ENCODE measurements around the gene HDAC8.

The HDAC8 gene

GRCh38 chrX:72295745-72296144 is 276.9 kb downstream of the HDAC8 start:
- Histone ChIP-seq H3K4me3 (ENCODE audit: low read length) (no peak overlapping the region), H3K4me1 (ENCODE audit: low read length) (no peaks in the 10 kb centered on the region), H2AFZ (ENCODE audit: low read length) (no peak overlapping the region), H3K79me2 (ENCODE audit: low read length) (no peaks in the 10 kb centered on the region), H3K4me2 (ENCODE audit: low read depth, low read length) (no peak overlapping the region), H3K9me2 (replicated peaks; ENCODE audit: insufficient read depth, low read length) (no peaks in the 10 kb centered on the region), H3K9ac (ENCODE audit: low read length) (no peak overlapping the region), H3K36me3 (replicated peaks; ENCODE audit: insufficient read depth, low read length) (no peaks in the 10 kb centered on the region), H3K27me3 (replicated peaks; ENCODE audit: insufficient read depth, low read length) (no peaks in the 10 kb centered on the region), H3F3A (ENCODE audit: insufficient read depth, low read length) (no peaks in the 10 kb centered on the region), H4K20me1 (ENCODE audit: insufficient read depth, low read length) (no peaks in the 10 kb centered on the region), H3K27ac (ENCODE audit: low read length) (no peak overlapping the region), H3K9me3 (replicated peaks; ENCODE audit: insufficient read depth, low read length) (no peaks in the 10 kb centered on the region)
- DNase-seq, result no peak
- no peak for TF ChIP-seq EZH2 (optimal IDR thresholded peaks at IDR 0.05; ENCODE audit: low read depth, low read length)
- TF ChIP-seq EZH2phosphoT487 (IDR thresholded peaks at IDR 0.05; ENCODE audit: low read length), result no peak
- no peak for TF ChIP-seq CTCF (IDR thresholded peaks at IDR 0.05; ENCODE audit: low read length)

- peak; percentile 8; the same call in 1 of the 2 replicates for TF ChIP-seq CTCF (IDR thresholded peaks at IDR 0.05; ENCODE audit: low read length)
- no peak for TF ChIP-seq EZH2phosphoT487 (IDR thresholded peaks at IDR 0.05; ENCODE audit: low read length)
- no peaks in the 10 kb centered on the region for H3F3A ChIP-seq (ENCODE audit: insufficient read depth, low read length)
- H3K9me2 ChIP-seq (replicated peaks; ENCODE audit: insufficient read depth, low read length), result no peaks in the 10 kb centered on the region
- no peaks in the 10 kb centered on the region for H3K79me2 ChIP-seq (ENCODE audit: low read length)
- no peaks in the 10 kb centered on the region for H3K36me3 ChIP-seq (replicated peaks; ENCODE audit: insufficient read depth, low read length)
- no peak for DNase-seq
- no peak overlapping the region for H3K27ac ChIP-seq (ENCODE audit: low read length)
- H3K4me2 ChIP-seq (ENCODE audit: low read depth, low read length), result no peak overlapping the region
- no peaks in the 10 kb centered on the region for H4K20me1 ChIP-seq (ENCODE audit: insufficient read depth, low read length)
- H3K4me1 ChIP-seq (ENCODE audit: low read length), result no peaks in the 10 kb centered on the region
- no peak overlapping the region for H3K4me3 ChIP-seq (ENCODE audit: low read length)
- H3K27me3 ChIP-seq (replicated peaks; ENCODE audit: insufficient read depth, low read length), result no peaks in the 10 kb centered on the region
- H3K9me3 ChIP-seq (replicated peaks; ENCODE audit: insufficient read depth, low read length), result no peaks in the 10 kb centered on the region
- H3K9ac ChIP-seq (ENCODE audit: low read length), result no peak overlapping the region
- H2AFZ ChIP-seq (ENCODE audit: low read length), result no peak overlapping the region
Measured at GRCh38 chrX:72294497-72294896, 278.1 kb downstream of the HDAC8 start.

- no peaks in the 10 kb centered on the region for H3K27me3 ChIP-seq (replicated peaks; ENCODE audit: insufficient read depth, low read length)
Measured at GRCh38 chrX:72282302-72282701, 290.3 kb downstream of the HDAC8 start.

More at GRCh38 chrX:72282302-72282701, 290.3 kb downstream of the HDAC8 start:
- Histone ChIP-seq H4K20me1 (ENCODE audit: insufficient read depth, low read length) (no peaks in the 10 kb centered on the region), H3K9ac (ENCODE audit: low read length) (no peak overlapping the region), H3K9me2 (replicated peaks; ENCODE audit: insufficient read depth, low read length) (no peaks in the 10 kb centered on the region), H3K4me2 (ENCODE audit: low read depth, low read length) (no peak overlapping the region), H3K79me2 (ENCODE audit: low read length) (no peaks in the 10 kb centered on the region), H3K4me1 (ENCODE audit: low read length) (no peaks in the 10 kb centered on the region), H3K9me3 (replicated peaks; ENCODE audit: insufficient read depth, low read length) (no peaks in the 10 kb centered on the region), H3K36me3 (replicated peaks; ENCODE audit: insufficient read depth, low read length) (no peaks in the 10 kb centered on the region), H3F3A (ENCODE audit: insufficient read depth, low read length) (no peaks in the 10 kb centered on the region), H3K27ac (ENCODE audit: low read length) (no peak overlapping the region), H2AFZ (ENCODE audit: low read length) (no peak overlapping the region), H3K4me3 (ENCODE audit: low read length) (no peak overlapping the region)
- TF ChIP-seq CTCF (IDR thresholded peaks at IDR 0.05; ENCODE audit: low read length) (no peak), EZH2phosphoT487 (IDR thresholded peaks at IDR 0.05; ENCODE audit: low read length) (no peak), EZH2 (optimal IDR thresholded peaks at IDR 0.05; ENCODE audit: low read depth, low read length) (no peak)
- no peak for DNase-seq
